Uterus (tissue), 4 donors: ENCODE data around the gene IMPG1. TPM values are rescaled to one million over a fixed set of nuclear protein-coding genes. Genes with fewer than 3 reads are reported as not detected.

Source experiments
- DNase-seq, 2 donors: peaks; one replicate each; pipeline ENCODE4 v3.0.0-alpha.2; 2019 to 2020
- H3K27ac ChIP-seq, 2 donors: fragments of 200-600 bp; sonication (generic); 1 replicate in 1 of 2; 2 replicates in 1 of 2; pipeline ENCODE4 v1.5.1; 2016 to 2018
- H3K27me3 ChIP-seq, 2 donors: fragments of 200-600 bp; sonication (generic); one replicate each; pipeline ENCODE4 v1.5.1; 2018 to 2019; ENCODE audit warnings: control low read depth in 1 of 2
- H3K36me3 ChIP-seq, 2 donors: fragments of 200-600 bp; sonication (generic); one replicate each; pipeline ENCODE4 v1.5.1; 2019; ENCODE audit warnings: control low read depth in 1 of 2
- H3K4me1 ChIP-seq, 2 donors: fragments of 200-600 bp; sonication (generic); one replicate each; pipeline ENCODE4 v1.5.1; 2018 to 2019; ENCODE audit warnings: control low read depth in 1 of 2
- H3K4me3 ChIP-seq, 2 donors: fragments of 200-600 bp; sonication (generic); 1 replicate in 1 of 2; 2 replicates in 1 of 2; pipeline ENCODE4 v1.5.1; 2018 to 2019; ENCODE audit warnings: mild to moderate bottlenecking in 1 of 2
- H3K9me3 ChIP-seq, 2 donors: fragments of 200-600 bp; sonication (generic); one replicate each; pipeline ENCODE4 v1.5.1; 2019; ENCODE audit warnings: control low read depth in 1 of 2
- POLR2A ChIP-seq, 2 donors: fragments of 450-650 bp; IDR thresholded peaks; one replicate each; pipeline ENCODE4 v1.6.1; 2016; ENCODE audit warnings: antibody characterized with exemption in 2 of 2, mild to moderate bottlenecking in 1 of 2, moderate library complexity in 1 of 2
- intact Hi-C: fragments of 100-400 bp; cut with DNase I; formaldehyde crosslinking; loops from one replicate; pipeline ENCODE4 v1.15.1; 2023; ENCODE audit warnings: low total_unique reads
- total RNA-seq, 4 donors: library from RNA; depleted of rRNA in 3 of 4; stranded (reverse); fragments of >200 nt in 3 of 4; gene quantifications; one replicate each; pipeline versions ENCODE4 v1.1.0 to v1.2.4, GENCODE V29; 2014 to 2023
- TF ChIP-seq, protein P1 (sequence below), 4 experiments: fragments of 200-600 bp in 2 of 4; fragments of 450-650 bp in 2 of 4; sonication (generic) in 2 of 4; IDR thresholded peaks; one replicate each; pipeline ENCODE4 v1.5.1; 2016 to 2019; ENCODE audit warnings: antibody characterized with exemption in 4 of 4, mild to moderate bottlenecking in 2 of 4, moderate library complexity in 1 of 4
- donor health status: DM: yes; HTN: yes; CAD: no.

IMPG1 gene
- total RNA-seq, 4 donors from 2014 or later: 0.14 TPM; not detected in 3

DNA sequence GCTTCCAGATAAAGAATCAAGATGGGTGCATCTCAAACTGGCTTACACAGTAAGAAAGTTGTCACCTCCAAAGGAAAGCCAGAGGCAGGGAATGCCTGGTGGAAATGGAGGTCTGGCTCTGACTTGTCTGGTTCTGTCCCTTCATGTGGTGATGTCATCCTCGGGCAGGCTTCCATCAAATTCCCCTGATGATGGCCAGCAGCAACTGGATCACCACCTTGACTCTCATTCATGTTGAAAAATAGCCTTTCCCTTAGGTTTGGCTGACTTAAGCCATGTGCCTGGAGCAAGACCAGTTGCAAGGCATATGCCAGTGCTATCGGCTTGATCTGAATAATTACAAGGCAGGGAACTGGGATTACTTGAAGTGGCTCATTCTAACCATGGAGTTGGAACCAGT lies 28.8 kb downstream of the IMPG1 start:
- intact Hi-C loops: no loop called here
- DNase-seq: no peak
- Histone ChIP-seq H3K27ac (no peak overlapping the region), H3K4me3 (no peak overlapping the region), H3K27me3 (no peaks in the 10 kb centered on the region), H3K9me3 (no peaks in the 10 kb centered on the region), H3K36me3 (no peaks in the 10 kb centered on the region), H3K4me1 (no peaks in the 10 kb centered on the region)
- TF ChIP-seq, protein P1, sequence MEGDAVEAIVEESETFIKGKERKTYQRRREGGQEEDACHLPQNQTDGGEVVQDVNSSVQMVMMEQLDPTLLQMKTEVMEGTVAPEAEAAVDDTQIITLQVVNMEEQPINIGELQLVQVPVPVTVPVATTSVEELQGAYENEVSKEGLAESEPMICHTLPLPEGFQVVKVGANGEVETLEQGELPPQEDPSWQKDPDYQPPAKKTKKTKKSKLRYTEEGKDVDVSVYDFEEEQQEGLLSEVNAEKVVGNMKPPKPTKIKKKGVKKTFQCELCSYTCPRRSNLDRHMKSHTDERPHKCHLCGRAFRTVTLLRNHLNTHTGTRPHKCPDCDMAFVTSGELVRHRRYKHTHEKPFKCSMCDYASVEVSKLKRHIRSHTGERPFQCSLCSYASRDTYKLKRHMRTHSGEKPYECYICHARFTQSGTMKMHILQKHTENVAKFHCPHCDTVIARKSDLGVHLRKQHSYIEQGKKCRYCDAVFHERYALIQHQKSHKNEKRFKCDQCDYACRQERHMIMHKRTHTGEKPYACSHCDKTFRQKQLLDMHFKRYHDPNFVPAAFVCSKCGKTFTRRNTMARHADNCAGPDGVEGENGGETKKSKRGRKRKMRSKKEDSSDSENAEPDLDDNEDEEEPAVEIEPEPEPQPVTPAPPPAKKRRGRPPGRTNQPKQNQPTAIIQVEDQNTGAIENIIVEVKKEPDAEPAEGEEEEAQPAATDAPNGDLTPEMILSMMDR (IDR thresholded peaks at IDR 0.05): no peak
- TF ChIP-seq POLR2A (IDR thresholded peaks at IDR 0.05): no peak

DNA sequence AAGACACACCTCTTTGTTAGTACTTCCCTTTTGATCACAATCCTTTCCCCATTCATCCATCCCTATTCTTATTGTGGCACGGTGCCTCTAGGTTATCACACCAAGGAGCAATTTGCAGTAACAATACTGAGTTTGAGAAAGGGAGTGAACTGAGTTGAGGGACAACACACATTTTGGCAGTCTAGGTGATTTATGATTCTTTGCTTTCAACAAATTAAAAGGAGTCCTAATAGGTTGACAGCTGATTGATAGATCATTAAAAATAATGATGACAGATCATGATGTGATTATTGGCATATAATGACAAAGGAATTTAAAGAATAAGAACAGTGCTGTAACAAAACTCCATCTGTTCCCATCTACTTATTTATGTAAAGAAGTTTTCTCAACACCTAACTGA lies 36.7 kb downstream of the IMPG1 start:
- H3K27me3 ChIP-seq: no peaks in the 10 kb centered on the region
- H3K27ac ChIP-seq: no peak overlapping the region
- H3K4me1 ChIP-seq: no peaks in the 10 kb centered on the region
- no peak for DNase-seq
- no peaks in the 10 kb centered on the region for H3K9me3 ChIP-seq
- TF ChIP-seq POLR2A (IDR thresholded peaks at IDR 0.05): no peak
- TF ChIP-seq, protein P1 (IDR thresholded peaks at IDR 0.05): no peak
- no peak overlapping the region for H3K4me3 ChIP-seq
- intact Hi-C loops: no loop called here
- no peaks in the 10 kb centered on the region for H3K36me3 ChIP-seq

DNA sequence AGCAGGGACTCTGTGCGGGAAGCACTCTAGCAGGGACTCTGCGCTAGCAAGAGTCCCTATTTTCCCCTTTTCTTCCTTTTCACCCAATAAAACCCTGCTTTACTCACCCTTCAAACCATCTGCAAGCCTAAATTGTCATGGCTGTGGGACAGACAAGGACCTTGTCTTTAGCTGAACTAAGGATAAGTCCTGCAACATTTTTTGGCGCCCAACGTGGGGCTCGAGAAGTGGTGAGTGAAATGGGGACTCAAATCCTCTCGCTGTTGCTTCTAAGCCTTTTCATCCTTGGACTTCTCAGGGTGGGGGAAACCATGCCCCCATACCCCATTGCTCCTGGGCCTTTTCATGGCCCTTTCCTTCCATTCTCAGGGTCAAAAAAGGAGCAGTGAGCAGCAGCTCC lies 46.4 kb downstream of the IMPG1 start:
- H3K27me3 ChIP-seq: no peaks in the 10 kb centered on the region

DNA sequence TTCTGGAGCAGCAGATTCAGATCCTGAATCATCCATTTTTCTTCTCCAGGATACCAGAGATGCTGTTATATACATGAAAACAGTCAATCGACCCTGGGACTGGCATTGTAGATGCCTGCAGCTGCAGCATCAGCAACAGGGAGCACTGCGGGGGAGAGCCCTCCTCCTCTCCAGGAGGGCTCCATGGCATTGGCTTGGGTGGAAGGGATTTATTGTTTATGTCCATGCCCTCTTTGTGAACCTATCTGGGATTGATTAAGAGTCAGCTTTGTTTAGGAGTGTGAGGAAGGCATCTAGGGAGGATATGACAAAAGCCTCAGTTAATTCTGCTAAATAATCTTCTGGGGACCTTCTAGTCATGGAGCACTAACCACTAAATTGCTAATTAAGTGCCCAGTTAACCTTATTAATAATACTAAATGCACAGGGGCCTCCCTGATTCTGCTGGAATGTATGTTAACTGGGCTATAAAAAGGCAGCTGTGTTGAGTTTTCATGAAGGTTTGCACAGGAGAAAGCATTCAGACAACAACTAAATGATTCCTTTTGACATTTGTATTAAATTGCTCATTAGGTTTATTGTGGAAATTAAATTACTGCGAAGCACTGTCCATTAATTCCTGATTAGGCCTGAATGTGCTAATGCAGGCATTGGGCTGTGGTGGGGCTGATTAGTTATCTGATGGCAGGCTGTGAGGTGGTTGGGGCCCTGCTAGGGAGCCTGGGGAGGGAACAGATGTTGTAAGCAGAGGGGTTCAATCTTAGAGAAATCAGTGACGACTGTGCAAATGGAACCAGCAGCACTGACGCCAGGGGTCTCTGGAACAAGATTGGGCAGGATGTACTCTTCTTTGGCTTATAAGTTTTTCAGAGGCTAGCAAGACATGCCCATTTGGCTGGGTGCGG lies 57.6 kb downstream of the IMPG1 start:
- Histone ChIP-seq H3K4me1 (no peaks in the 10 kb centered on the region), H3K36me3 (no peaks in the 10 kb centered on the region), H3K9me3 (no peaks in the 10 kb centered on the region), H3K27ac (no peak overlapping the region), H3K4me3 (no peak overlapping the region), H3K27me3 (no peaks in the 10 kb centered on the region)
- intact Hi-C loops: no loop called here
- DNase-seq: no peak
- no peak for TF ChIP-seq POLR2A (IDR thresholded peaks at IDR 0.05)
- TF ChIP-seq, protein P1 (IDR thresholded peaks at IDR 0.05): no peak

More for the DNA sequence above, 46.4 kb downstream of the IMPG1 start:
- no peaks in the 10 kb centered on the region for H3K36me3 ChIP-seq
- TF ChIP-seq POLR2A (IDR thresholded peaks at IDR 0.05): no peak
- TF ChIP-seq, protein P1 (IDR thresholded peaks at IDR 0.05): no peak
- H3K4me1 ChIP-seq: no peaks in the 10 kb centered on the region
- no peak overlapping the region for H3K4me3 ChIP-seq
- DNase-seq: no peak
- H3K27ac ChIP-seq: no peak overlapping the region
- peaks cover 0 to 7% of the 10 kb centered on the region in 2 donors for H3K9me3 ChIP-seq
- intact Hi-C loops: no loop called here

DNA sequence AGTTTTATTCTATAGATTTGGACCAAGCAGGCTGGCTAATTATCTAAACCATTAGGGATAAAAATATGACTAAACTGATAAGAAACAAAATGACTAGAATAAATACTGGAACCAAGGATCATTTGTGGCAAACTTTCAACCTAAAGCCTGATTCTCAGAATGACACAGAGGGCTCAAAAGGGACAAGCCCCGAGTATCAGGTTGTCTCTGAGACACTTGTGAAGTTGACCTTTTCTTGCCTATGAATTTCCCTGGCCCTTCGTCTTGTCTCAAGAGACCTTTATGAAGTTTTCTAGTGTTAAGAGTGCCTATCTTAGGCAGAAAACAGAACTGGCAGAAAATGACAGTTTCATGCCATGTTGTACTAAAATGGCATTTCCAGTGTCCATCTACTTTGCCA lies 68.3 kb downstream of the IMPG1 start:
- H3K9me3 ChIP-seq: no peaks in the 10 kb centered on the region
- H3K36me3 ChIP-seq: no peaks in the 10 kb centered on the region
- H3K4me3 ChIP-seq: no peak overlapping the region
- TF ChIP-seq POLR2A (IDR thresholded peaks at IDR 0.05): no peak
- TF ChIP-seq, protein P1 (IDR thresholded peaks at IDR 0.05): no peak
- no peaks in the 10 kb centered on the region for H3K4me1 ChIP-seq
- DNase-seq: no peak
- H3K27me3 ChIP-seq: no peaks in the 10 kb centered on the region
- H3K27ac ChIP-seq: no peak overlapping the region
- intact Hi-C loops: no loop called here
